Activated CD8-positive, alpha-beta memory T cell treated with anti-CD3 and anti-CD28 coated beads, Interleukin-2, amount 50 U/mL, for 24 hours (primary cell): ENCODE results near the gene KIF25.
"Not testable (repeated sequence)": the region's sequence is repeated elsewhere in the genome, so short reads cannot be mapped to it uniquely, and the experiment has no call there.

Source experiments
- DNase-seq: peaks from one replicate; pipeline ENCODE4 v3.0.0-alpha.2; 2020; ENCODE audit errors: extremely low read depth

Gene KIF25

DNA sequence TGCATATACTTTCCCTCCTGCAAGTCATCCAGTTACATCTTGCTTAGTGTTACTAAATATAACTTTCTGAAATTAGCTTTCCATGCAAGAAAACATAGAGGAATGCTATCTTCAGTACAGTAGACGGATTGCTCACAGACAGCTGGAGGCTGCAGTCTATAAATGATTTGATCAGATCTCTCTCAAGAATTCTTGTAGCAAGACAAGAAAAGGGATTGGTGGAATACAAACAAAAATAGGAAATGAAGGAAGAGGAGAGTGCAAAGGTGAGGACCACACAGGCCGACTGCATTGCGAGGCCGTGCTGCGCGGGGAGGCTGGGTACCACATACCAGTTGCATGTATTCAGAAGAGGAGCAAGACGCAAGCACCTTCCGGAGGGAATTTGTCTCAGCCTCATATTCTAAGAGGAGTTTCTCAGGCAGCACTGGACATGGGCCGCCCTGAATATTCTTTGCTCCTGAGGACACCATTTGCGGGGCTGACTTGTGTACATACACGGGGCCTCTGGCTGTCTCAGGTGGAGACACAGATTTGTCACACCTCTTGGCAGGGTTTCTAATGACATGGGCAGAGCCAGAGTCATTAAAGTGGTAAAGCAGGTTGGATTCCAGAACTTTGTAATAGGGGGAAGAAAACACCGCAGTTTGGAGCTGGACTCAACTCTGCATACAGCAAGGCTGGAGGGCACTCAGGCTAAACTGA is 22.7 kb upstream of the KIF25 start:
- DNase-seq, result no peak

GRCh38 chr6:167975458-167975857 is 22.0 kb upstream of the KIF25 start:
- DNase-seq, result no peak

DNA sequence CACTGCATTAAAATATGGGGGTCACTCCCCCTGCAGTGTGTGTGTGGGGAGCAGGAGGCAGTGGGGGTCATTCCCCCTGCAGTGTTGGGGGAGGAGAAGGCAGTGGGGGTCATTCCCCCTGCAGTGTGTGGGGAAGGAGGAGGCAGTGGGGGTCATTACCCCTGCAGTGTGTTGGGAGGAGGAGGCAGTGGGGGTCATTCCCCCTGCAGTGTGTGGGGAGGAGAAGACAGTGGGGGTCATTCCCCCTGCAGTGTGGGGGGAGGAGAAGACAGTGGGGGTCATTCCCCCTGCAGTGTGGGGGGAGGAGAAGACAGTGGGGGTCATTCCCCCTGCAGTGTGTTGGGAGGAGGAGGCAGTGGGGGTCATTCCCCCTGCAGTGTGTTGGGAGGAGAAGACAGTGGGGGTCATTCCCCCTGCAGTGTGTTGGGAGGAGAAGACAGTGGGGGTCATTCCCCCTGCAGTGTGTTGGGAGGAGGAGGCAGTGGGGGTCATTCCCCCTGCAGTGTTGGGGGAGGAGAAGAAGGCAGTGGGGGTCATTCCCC is 21.3 kb upstream of the KIF25 start:
- not testable (repeated sequence) for DNase-seq

GRCh38 chr6:167976708-167977107 is 20.8 kb upstream of the KIF25 start:
- no peak for DNase-seq

DNA sequence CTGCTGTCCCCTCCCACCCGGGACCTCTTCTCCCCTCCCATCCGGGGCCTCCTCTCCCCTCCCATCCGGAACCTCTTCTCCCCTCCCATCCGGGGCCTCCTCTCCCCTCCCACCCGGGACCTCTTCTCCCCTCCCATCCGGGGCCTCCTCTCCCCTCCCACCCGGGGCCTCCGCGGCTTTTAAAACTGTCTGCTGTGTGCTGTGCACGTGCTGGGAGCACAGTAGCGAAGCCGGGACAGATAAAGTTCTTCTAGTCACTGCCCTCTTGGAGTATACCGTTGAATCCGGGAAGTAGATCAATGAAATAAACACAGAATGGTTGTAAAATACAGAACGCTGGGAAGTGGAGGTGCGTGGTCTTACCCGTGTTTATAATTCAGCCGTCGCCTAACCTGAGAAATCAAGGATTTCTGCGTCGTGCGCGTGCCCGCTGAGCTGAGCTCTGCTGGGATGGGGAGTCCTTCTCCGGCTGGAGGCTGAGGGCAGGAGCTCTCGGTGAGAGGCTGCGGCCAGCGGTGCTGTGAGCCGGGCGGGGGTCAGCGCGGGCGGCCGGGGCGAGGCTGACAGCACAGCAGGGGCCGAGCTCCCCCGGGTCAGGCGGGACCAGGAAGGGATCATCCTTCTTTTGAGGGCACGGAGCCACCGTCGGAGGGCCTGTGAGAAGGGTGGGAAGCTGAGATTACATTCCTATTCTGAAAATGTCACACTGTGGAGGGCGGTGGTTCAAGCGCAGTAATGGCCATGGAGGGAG is 19.6 kb upstream of the KIF25 start:
- no peak for DNase-seq

DNA sequence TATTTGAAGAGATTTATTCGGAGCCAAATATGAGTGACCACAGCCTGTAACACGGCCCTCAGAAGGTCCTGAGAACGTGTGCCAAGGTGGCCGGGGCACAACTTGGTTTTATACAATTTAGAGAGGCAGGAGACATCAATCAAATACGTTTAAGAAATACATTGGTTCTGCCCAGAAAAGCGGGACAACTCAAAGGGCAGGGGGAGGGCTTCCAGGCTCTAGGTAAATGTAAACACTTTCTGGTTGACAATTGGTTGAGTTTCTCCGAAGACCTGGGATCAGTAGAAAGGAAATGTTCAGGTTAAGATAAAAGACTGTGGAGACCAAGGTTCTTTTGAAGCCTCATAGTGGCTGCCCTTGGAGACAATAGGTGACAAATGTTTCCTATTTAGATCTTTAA is 18.9 kb upstream of the KIF25 start:
- no peak for DNase-seq

- DNase-seq, result no peak
These were observed 17.9 kb upstream of the KIF25 start for GRCh38 chr6:167979436-167980139.

- DNase-seq, result no peak
These were observed 16.4 kb upstream of the KIF25 start for GRCh38 chr6:167980911-167981580.

DNA sequence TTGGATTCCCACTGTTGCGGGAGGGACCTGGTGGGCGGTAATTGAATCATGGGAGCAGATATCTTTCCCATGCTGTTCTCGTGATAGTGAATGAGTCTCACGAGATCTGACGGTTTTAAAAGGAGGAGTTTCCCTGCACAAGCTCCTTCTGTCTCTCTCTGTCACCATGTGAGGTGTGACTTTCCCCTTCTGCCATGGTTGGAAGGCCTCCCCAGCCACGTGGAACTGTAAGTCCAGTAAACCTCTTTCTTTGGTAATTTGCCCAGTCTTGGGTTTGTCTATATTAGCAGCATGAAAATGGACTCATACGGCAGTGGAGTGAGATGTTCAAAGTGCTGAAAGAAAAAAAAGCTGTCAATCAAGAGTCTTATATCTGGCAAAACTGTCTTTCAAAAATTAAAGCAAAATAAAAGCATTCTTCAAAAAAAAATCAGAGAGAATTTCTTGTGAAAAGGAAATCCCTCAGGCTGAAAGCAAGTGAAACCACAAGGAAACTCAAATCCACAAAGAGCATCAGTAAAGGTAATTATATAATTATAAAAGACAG is 15.5 kb upstream of the KIF25 start:
- no peak for DNase-seq

GRCh38 chr6:167984144-167984719 is 13.2 kb upstream of the KIF25 start:
- DNase-seq, result no peak

DNA sequence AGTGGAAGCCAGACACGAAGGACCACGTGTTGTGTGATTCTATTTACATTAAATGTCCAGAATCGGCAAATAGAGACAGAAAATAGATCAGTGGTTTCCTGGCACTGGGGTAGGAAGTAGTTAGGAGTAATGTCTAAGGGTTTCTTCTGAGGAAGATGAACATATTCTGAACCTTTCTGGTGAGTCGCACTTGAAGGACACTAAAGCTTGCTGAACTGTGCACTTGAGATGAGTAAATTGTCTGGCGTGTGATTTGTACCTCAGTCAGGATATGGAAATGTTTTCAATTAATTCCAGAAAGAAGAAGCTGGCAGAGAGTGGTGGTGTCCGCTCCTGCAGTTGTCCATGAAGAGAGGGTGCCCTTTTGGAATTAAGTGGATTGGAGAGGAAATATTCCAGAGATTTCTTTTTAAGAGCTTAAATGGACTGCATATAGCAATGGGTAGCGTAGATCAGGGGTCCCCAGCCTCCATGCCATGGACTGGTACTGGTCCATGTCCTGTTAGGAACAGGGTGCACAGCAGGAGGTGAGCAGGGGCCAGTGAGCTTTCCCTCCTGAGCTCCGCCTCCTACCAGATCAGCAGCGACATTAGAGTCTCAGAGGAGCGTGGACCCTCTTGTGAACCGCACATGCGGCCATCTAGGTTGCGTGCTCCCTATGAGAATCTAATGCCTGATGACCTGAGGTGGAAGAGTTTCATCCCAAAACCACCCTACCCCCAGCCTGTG is 12.4 kb upstream of the KIF25 start:
- DNase-seq, result no peak

DNA sequence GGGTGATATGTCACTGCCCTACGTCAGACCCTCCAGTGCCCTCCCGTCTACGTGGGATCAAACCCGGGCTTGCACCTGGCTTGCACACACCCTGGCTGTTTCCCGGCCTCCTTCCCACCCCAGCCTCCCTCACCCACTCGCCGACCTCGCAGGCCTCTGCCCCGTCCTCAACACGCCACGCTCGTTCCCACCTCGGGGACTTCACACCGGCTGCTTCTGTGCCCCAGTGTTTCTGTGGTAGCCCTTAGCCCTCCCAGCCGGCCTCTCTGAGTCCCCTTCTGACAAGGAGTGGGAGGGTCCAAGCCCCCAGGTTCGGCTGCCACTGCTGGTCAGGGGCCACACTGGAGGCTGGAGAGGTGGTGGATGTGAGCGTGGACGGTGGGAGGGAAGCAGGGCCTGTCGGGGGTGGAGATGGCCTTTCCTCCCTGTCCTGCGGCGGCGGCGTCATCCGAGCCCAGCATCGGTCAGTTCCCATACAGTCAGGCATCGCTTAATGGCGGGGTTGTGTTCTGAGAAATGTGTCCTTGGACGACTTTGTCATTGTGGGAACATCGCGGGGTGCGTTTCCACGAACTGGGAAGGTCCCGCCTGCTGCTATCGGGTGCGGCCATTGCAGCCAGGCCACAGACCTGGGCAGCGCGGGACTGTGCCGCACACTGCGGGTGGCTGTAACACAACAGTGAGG is 11.4 kb upstream of the KIF25 start:
- no peak for DNase-seq

DNA sequence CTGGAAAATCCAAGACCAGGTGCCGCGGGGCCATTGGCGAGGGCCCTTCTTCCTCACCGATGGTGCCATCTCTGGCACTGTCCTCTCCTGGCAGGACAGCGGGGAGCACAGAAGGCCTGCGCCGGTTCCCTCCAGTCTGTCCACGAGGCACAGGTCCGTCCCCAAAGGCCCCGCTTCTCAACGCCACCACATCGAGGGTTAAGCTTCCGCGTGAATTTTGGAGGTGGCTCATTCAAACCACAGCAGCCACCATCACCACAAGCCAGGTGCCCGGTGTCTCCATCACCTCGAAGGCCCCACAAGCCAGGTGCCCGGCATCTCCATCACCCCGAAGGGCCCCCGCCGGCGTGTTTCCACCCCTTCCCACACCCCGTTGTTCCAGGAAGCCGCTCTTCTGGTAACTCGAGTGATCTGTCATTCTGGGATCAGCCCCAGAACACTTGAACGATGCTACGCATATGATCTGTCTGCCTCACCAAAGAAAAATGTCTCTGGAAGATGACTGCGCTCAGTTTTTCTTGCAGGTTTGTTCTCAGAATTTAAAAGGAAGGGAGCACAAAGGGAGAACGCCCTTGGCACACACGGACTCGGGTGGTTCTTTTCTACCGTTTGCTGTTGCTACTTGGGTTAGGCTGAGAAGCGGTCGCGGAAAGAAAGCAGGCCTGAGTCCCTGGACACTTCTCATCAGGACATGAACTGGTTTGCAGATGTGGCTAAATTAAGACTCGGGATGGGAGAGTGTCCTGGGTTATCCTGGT is 9.9 kb upstream of the KIF25 start:
- DNase-seq, result no peak

GRCh38 chr6:167988154-167988495 is 9.3 kb upstream of the KIF25 start:
- DNase-seq, result no peak

- DNase-seq, result no peak
These were observed 8.3 kb upstream of the KIF25 start for GRCh38 chr6:167988945-167989841.

- DNase-seq, result no peak
These were observed 7.2 kb upstream of the KIF25 start for GRCh38 chr6:167990016-167990945.

GRCh38 chr6:167993169-167993568 is 4.3 kb upstream of the KIF25 start:
- DNase-seq, result no peak
